Measurements from ENCODE around the gene FREM2. TPM values are rescaled to one million over a fixed set of nuclear protein-coding genes. Genes with fewer than 3 reads are reported as not detected.
A peak's percentile ranks its signal among the peaks of the same experiment; 100 is the strongest.

FREM2 gene
- total RNA-seq, 1 donor from 2014 or later = 2.8 TPM

GRCh38 chr13:38784036-38784880, 97.4 kb downstream of the FREM2 start:
- DNase-seq (ENCODE audit: low read depth) = peak; percentile 6
- Mint-ChIP-seq H3K9me3 (ENCODE audit: unreplicated experiment) (no peaks in the 10 kb centered on the region), H3K27ac (ENCODE audit: unreplicated experiment) (no peak overlapping the region), H3K4me3 (ENCODE audit: unreplicated experiment) (no peak overlapping the region), H3K36me3 (ENCODE audit: low read depth, unreplicated experiment) (no peaks in the 10 kb centered on the region), H3K4me1 (ENCODE audit: low read depth, unreplicated experiment) (no peaks in the 10 kb centered on the region), H3K27me3 (ENCODE audit: low read depth, unreplicated experiment) (no peaks in the 10 kb centered on the region)
- Histone ChIP-seq H3K4me3 (ENCODE audit: insufficient read depth, low read depth, low read length) (no peak overlapping the region), H3K27me3 (ENCODE audit: insufficient read depth, low read length) (no peaks in the 10 kb centered on the region), H3K9me3 (ENCODE audit: insufficient read depth, low read depth, low read length) (no peaks in the 10 kb centered on the region), H3K4me2 (ENCODE audit: low read length) (no peak overlapping the region), H3K27ac (ENCODE audit: low read depth, low read length) (no peak overlapping the region), H3K79me2 (ENCODE audit: insufficient read depth, low read length) (no peaks in the 10 kb centered on the region), H3K9ac (ENCODE audit: low read length) (no peak overlapping the region), H2AFZ (ENCODE audit: low read depth, low read length) (no peak overlapping the region), H4K20me1 (ENCODE audit: insufficient read depth, low read length) (no peaks in the 10 kb centered on the region), H3K4me1 (ENCODE audit: insufficient read depth, low read length) (no peaks in the 10 kb centered on the region), H3K36me3 (ENCODE audit: insufficient read depth, low read length) (no peaks in the 10 kb centered on the region)
- no peak for TF ChIP-seq EZH2 (IDR thresholded peaks at IDR 0.05; ENCODE audit: insufficient read depth, low read length)
- no peak for TF ChIP-seq CTCF (IDR thresholded peaks at IDR 0.05; ENCODE audit: insufficient read depth, low read depth, low read length)
- FAIRE-seq = no peak

GRCh38 chr13:38785042-38785441, 98.2 kb downstream of the FREM2 start:
- no peaks in the 10 kb centered on the region for H3K36me3 ChIP-seq (ENCODE audit: insufficient read depth, low read length)
- no peak overlapping the region for H2AFZ ChIP-seq (ENCODE audit: low read depth, low read length)
- no peaks in the 10 kb centered on the region for H4K20me1 ChIP-seq (ENCODE audit: insufficient read depth, low read length)
- FAIRE-seq (no peak), DNase-seq (ENCODE audit: low read depth) (no peak)
- Mint-ChIP-seq H3K9me3 (ENCODE audit: unreplicated experiment) (no peaks in the 10 kb centered on the region), H3K27me3 (ENCODE audit: low read depth, unreplicated experiment) (no peaks in the 10 kb centered on the region), H3K4me3 (ENCODE audit: unreplicated experiment) (no peak overlapping the region), H3K4me1 (ENCODE audit: low read depth, unreplicated experiment) (no peaks in the 10 kb centered on the region), H3K27ac (ENCODE audit: unreplicated experiment) (no peak overlapping the region), H3K36me3 (ENCODE audit: low read depth, unreplicated experiment) (no peaks in the 10 kb centered on the region)
- no peak overlapping the region for H3K4me3 ChIP-seq (ENCODE audit: insufficient read depth, low read depth, low read length)
- H3K4me2 ChIP-seq (ENCODE audit: low read length) = no peak overlapping the region
- no peaks in the 10 kb centered on the region for H3K9me3 ChIP-seq (ENCODE audit: insufficient read depth, low read depth, low read length)
- no peak overlapping the region for H3K27ac ChIP-seq (ENCODE audit: low read depth, low read length)
- H3K9ac ChIP-seq (ENCODE audit: low read length) = no peak overlapping the region
- no peaks in the 10 kb centered on the region for H3K79me2 ChIP-seq (ENCODE audit: insufficient read depth, low read length)
- TF ChIP-seq CTCF (IDR thresholded peaks at IDR 0.05; ENCODE audit: insufficient read depth, low read depth, low read length) (no peak), EZH2 (IDR thresholded peaks at IDR 0.05; ENCODE audit: insufficient read depth, low read length) (no peak)
- H3K27me3 ChIP-seq (ENCODE audit: insufficient read depth, low read length) = no peaks in the 10 kb centered on the region
- H3K4me1 ChIP-seq (ENCODE audit: insufficient read depth, low read length) = no peaks in the 10 kb centered on the region

GRCh38 chr13:38785490-38785889, 98.6 kb downstream of the FREM2 start:
- no peaks in the 10 kb centered on the region for H3K4me1 ChIP-seq (ENCODE audit: insufficient read depth, low read length)
- H3K4me1 Mint-ChIP-seq (ENCODE audit: low read depth, unreplicated experiment) = no peaks in the 10 kb centered on the region
- H3K36me3 ChIP-seq (ENCODE audit: insufficient read depth, low read length) = no peaks in the 10 kb centered on the region
- no peaks in the 10 kb centered on the region for H3K27me3 ChIP-seq (ENCODE audit: insufficient read depth, low read length)
- no peak overlapping the region for H3K9ac ChIP-seq (ENCODE audit: low read length)
- H3K4me3 Mint-ChIP-seq (ENCODE audit: unreplicated experiment) = no peak overlapping the region
- H3K27ac Mint-ChIP-seq (ENCODE audit: unreplicated experiment) = no peak overlapping the region
- TF ChIP-seq CTCF (IDR thresholded peaks at IDR 0.05; ENCODE audit: insufficient read depth, low read depth, low read length) (no peak), EZH2 (IDR thresholded peaks at IDR 0.05; ENCODE audit: insufficient read depth, low read length) (no peak)
- no peak overlapping the region for H3K4me3 ChIP-seq (ENCODE audit: insufficient read depth, low read depth, low read length)
- no peak overlapping the region for H3K4me2 ChIP-seq (ENCODE audit: low read length)
- no peaks in the 10 kb centered on the region for H3K9me3 Mint-ChIP-seq (ENCODE audit: unreplicated experiment)
- H4K20me1 ChIP-seq (ENCODE audit: insufficient read depth, low read length) = no peaks in the 10 kb centered on the region
- H3K27me3 Mint-ChIP-seq (ENCODE audit: low read depth, unreplicated experiment) = no peaks in the 10 kb centered on the region
- no peaks in the 10 kb centered on the region for H3K9me3 ChIP-seq (ENCODE audit: insufficient read depth, low read depth, low read length)
- no peaks in the 10 kb centered on the region for H3K79me2 ChIP-seq (ENCODE audit: insufficient read depth, low read length)
- H3K36me3 Mint-ChIP-seq (ENCODE audit: low read depth, unreplicated experiment) = no peaks in the 10 kb centered on the region
- DNase-seq (ENCODE audit: low read depth) = no peak
- H2AFZ ChIP-seq (ENCODE audit: low read depth, low read length) = no peak overlapping the region
- no peak for FAIRE-seq
- no peak overlapping the region for H3K27ac ChIP-seq (ENCODE audit: low read depth, low read length)

Measured in astrocyte (in vitro differentiated cells and primary cell).